ENCODE measurements around the gene MPPED1. TPM values are rescaled to one million over a fixed set of nuclear protein-coding genes. Genes with fewer than 3 reads are reported as not detected.

The MPPED1 gene
- polyA plus RNA-seq, 3 donors: 0.95 to 1.5 (median 1.1) TPM

DNA sequence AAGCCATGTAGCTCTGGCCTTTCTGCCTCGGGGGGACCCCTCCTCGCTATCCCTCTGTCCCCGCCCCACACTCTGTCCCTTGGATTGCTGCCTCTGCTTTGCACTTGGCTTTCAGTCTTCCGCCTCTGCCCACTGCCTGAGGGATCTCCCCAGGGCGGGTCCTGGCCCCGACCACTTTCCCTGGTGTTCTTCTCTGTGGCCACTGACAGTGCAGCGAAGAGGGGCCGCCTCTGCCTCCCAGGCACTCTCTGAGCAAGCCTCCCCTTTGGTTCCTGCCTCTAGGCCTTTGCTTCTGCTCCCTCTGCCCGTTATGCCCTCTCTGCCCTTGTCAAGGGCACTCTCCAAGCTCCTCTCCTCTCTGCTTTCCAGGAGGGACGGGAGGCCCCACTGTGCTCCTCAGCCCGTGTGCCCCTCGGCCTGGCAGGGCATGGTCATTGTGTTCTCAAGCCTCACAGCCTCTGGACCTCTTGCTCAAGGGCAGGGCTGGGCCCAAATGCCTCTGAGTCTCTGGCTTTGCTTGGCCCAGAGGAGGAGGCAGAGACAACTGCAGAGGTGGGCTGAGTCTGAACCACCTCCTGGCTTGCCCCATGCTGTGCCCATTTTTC, 5.5 kb upstream of the MPPED1 start:
- no peak for DNase-seq (ENCODE audit: extremely low read depth in 1 of 11, low read depth in 9 of 11, low spot score in 4 of 11)

DNA sequence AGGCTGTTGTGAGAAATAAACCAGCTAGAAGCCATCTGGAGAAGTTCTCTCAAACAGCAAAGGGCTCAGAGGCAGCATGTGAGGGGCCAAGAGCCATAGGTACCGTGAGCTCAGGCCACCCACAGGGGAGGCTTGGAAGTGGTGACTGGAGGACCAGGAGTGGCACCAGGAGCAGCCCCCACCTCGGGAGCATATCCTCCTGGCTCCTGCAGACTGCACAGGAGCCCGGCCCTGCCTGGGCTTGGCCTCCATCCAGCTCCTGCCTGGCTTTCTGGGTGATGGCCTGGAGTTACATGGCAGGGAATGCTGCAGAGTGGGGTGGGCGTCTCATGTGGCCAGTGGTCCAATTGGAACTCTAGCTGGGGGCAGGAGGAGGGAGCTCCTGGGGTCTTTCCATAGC, 4.2 kb upstream of the MPPED1 start:
- DNase-seq (ENCODE audit: extremely low read depth in 1 of 11, low read depth in 9 of 11, low spot score in 4 of 11): no peak

- no peak for DNase-seq (ENCODE audit: extremely low read depth in 1 of 11, low read depth in 9 of 11, low spot score in 4 of 11)
Observed at GRCh38 chr22:43408009-43408408, 3.8 kb upstream of the MPPED1 start.

DNA sequence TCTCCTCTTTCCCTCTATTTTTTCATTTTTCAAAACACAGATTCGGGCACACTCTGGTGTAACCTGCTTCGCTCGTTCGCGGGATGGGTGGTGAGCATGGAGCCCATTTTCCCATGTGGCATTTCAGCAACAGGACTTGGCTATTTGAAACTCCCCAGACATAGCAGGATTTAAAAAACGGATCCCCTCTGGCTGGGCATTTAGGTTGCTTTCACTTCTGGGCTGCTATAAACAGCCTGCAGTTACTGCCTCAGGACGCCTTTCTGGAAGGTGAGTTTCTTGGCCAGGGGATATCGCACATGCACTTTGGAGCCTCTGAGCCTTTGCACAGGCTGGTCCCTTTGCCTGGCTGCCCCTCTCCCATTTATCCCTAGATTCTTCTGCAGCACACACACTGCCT, 2.8 kb upstream of the MPPED1 start:
- no peak for DNase-seq (ENCODE audit: extremely low read depth in 1 of 11, low read depth in 9 of 11, low spot score in 4 of 11)

GRCh38 chr22:43409800-43410199, 2.0 kb upstream of the MPPED1 start:
- DNase-seq (ENCODE audit: extremely low read depth in 1 of 11, low read depth in 9 of 11, low spot score in 4 of 11): no peak

DNA sequence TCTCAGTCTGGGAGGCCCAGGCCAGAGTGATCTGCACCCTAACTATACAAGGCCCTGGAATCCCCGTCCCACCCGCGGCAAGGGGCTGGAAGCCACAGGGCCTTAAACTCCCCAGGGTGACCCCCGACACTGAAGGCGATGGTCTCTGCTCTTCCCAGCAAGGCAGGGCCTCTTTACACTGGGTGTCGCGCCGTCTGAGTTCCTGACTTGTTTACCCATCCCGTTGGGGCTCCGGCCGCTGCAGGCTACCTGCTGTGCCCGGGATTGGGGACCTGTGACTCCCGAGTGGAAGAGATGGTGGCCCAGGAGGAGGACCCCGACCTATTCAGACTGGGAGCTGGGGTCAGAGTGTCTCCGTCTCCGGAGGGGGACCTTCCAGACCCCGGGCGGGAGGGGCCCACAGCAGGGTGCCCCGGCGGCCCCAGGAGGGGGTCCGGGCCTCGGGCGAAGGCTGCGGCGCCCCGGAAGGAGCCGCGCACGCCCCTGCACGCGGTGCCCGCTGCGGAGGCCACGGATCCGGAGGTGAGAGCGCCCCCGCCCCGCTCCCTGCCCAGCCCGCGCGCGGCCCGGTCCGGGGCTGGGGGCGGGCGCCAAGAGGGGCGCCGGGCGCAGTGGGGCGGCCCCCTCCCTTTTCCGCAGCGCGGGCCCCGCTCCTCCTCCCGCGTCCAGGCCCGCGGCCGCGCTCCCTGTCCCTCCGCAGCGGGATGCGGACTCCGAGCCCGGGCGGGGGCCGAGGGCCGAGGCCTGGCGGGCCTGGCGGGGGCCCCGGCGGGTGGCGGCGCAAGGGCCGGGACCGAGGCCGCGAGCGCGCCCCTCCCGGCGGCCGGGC, 560 bp upstream of the MPPED1 start:
- DNase-seq (ENCODE audit: extremely low read depth in 1 of 11, low read depth in 9 of 11, low spot score in 4 of 11): no peak

DNA sequence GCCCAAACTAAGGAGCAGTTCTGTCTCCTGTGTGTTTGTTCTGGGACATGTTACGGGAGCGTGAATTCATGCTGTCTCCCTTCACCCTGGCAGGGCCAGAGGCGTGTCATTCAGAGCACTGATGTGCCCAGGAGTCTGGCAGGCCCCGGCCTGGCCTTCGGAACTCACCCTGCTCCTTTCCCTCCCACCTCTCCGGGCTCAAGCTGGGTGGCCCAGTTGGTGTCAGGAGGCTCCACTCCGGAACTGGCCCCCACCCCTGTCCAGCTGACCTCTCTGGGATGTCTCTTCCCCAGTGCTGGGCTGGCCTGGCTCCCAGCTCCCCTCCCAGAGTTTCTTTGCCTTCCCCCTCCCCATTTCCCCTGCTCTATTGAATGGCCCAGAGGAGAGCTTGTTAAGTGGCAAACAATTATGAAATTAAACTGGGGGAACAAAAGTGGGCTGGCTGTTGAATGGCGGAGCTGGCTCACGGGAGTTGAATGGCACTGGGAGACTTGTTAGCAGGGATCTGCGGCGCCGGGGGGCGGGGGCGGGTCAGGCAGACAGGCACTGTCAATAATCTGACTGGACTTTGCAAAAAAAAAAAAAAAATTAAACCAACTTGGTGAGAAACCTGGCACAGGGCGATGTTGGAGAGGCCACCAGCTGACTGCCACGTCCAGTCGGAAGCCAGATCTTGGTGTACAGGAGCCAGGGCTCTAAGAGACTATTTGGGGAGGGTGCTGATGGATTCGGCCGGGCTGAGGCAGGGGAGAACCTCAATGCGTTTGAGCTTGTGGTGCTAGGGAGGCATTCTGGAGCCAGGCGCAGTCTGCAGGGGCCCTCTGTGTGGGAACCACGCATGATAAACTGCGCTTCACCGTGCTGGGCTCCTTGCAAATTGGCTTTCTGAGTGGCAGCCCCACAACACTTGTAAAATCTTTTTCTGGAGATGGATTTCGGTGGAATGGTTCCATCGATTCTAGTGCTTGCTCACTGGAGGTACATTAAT, 1.3 kb downstream of the MPPED1 start:
- no peak for DNase-seq (ENCODE audit: extremely low read depth in 1 of 11, low read depth in 9 of 11, low spot score in 4 of 11)

DNA sequence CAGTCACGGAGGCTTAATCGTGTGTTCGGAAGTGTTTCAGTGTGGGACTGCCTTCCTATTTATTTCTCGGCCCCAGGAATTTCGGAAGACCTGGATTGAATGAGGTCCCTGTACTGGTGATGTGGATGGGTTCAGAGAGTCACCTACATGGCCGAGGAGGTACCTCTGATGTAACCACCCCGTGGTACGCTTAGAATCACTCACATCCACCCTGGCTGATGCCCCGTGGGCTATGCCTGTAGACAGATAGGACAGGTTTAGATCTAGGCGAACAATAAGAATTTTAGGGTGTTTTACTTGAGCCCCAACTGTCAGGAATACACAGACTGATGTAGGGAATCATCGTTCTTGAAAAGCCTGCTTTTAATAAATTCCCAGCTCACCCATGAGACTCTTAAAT, 2.0 kb downstream of the MPPED1 start:
- DNase-seq (ENCODE audit: extremely low read depth in 1 of 11, low read depth in 9 of 11, low spot score in 4 of 11): no peak

GRCh38 chr22:43415681-43416080, 3.9 kb downstream of the MPPED1 start:
- no peak for DNase-seq (ENCODE audit: extremely low read depth in 1 of 11, low read depth in 9 of 11, low spot score in 4 of 11)

DNA sequence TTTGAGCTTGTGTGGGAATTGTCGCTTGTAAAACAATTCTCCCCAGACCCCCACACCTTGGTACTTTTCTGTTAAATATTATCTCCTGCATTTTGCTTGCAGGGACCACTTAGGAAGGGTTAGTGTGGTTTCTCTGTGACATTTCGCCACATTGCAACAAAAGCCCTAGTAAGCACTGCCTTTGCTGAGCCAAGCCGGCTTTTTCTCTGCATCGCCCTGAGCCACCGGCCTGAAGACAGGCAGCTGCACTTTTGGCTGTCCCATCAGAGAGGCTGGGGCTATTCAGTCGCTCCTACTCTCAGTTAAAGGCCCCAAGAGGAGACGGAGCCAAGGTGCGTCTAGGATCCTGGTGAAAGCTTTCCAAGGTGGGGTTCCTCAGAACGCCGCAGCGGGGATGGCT, 5.7 kb downstream of the MPPED1 start:
- DNase-seq (ENCODE audit: extremely low read depth in 1 of 11, low read depth in 9 of 11, low spot score in 4 of 11): no peak

DNA sequence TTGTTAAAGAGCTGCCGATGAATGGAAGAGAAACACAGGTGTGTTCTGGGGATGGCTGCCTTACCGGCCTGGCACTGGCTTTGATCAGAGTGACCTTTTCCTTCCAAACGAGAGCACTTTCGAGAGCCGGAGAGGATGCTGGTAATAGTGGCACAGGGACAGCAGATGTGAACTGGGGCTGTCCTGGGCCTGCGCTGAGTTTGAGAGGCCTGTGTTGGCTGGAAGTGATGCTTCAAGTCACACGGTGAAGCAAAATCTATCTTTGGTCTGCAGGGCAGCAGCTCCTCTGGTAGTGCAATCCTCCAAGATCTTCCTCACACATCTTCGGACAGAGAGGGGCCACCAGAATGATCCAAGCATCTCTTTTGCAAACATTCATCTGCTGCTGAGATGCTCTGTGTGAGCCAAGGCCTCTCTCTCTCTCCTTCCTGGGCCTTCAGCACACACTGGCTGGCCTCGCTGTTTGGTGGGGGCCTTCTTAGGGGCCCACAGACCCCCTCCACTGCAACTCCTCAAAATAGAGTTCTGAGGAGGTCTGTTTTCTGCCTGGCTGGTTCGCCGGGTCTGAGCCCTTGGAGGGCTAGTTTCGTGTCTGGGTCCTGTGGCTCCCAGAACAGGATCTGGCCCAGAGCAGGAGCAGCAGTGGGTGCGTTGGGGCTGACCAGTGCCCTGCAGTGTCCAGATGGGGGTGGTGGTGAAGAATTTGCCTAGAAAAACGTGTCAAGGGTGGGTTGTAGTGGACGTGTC, 6.4 kb downstream of the MPPED1 start:
- no peak for DNase-seq (ENCODE audit: extremely low read depth in 1 of 11, low read depth in 9 of 11, low spot score in 4 of 11)

DNA sequence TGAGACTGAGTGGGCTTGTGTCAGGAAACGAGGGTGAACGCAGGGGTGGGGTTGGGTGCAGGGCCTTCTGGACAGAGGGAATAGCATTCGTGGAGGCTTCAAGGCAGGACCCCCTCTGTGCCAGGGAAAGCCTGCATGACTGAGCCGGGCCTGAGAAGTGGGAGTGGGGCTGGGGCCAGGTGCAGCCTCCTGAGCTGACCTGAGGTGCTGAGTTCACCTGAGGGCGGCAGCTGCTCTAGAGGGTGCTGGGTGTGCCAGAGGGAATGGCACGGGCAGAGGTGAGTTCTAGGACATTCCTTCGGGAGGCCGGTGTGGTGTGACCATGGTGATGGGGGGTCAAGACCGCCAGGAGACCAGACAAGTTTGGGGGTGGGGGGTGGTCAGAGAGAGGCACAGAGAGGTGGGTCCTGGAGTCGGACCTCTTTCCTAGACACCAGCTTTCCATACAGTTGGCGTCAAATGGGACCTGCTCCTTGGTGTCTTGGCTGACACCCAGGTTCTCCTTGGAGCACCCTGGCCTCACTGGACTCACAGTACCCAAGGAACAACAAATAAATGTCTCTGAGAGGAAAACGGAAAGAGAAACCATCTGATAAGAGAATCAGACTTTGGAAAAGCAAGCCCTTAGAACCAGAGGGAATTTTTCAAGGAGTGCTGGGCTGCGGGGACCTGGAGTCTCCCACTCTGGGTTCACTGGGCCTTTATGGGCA, 7.7 kb downstream of the MPPED1 start:
- DNase-seq (ENCODE audit: extremely low read depth in 1 of 11, low read depth in 9 of 11, low spot score in 4 of 11): no peak

DNA sequence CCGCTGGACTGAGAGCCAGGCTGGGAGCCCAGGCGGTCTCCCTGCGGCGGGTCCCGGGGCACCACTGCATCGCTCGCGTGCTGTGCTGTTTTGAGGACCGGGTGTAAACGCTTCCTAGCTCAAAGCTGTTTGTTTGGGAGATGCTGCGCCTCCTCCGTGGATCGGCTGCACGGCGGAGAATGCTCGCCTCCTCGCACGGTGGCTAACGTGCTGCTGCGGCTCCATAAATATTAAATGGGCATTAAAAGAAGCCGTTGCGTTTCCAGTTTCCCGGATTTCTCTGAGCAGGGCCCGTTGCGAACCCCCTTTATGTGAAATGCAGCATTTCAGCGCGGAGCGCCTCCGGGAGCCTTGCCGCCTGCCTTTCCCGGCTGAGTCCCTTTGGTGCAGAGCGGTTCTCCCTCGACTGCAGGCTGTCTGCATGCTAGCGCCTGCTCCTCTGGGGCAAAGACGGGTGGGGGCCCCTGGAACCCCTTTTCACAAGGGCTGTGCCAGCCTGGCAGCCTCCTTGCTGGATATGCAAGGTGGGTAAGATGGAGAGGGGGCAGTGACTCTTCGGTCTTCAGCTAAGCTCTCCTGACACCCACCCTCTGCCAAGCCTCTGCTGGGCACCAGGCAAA, 9.3 kb downstream of the MPPED1 start:
- DNase-seq (ENCODE audit: extremely low read depth in 1 of 11, low read depth in 9 of 11, low spot score in 4 of 11): no peak

- DNase-seq (ENCODE audit: extremely low read depth in 1 of 11, low read depth in 9 of 11, low spot score in 4 of 11): no peak
Observed at GRCh38 chr22:43421914-43422615, 10.3 kb downstream of the MPPED1 start.

DNA sequence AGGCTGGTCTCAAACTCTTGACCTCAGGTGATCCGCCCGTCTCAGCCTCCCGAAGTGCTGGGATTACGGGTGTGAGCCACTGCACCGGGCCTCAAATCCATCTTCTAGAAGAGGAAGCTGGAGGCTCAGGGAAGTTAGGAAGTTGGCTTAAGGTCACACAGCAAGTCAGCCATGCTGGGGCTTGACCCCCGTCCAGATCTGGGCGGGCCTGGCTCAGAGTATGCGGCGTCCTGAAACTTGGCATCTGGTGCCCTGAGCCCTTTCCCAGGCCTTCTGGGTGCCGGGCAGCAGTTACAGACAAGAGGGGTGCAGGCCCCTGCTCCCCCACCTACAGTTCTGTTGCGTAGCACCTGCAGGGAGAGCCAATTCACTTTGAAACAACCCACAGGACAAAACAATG, 11.2 kb downstream of the MPPED1 start:
- DNase-seq (ENCODE audit: extremely low read depth in 1 of 11, low read depth in 9 of 11, low spot score in 4 of 11): no peak

DNA sequence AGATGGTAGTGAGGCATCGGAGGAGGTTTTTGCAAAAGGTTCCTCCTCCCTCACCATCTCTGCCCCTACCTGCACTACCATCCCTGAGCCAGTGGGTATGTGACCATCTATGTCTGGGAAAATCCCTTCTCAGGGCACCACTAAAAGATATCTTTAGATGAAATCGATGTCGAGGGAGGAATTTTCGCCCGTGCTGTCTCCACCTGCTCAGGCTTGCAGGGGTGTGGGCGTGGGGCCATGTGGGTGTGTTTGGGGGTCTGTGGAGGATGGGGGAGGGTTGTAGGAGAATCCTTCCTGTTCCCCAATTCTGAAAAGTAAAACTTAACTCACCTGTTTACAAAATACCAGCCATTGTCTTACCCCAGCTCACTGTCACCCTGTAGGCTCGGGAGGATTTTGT, 12.4 kb downstream of the MPPED1 start:
- no peak for DNase-seq (ENCODE audit: extremely low read depth in 1 of 11, low read depth in 9 of 11, low spot score in 4 of 11)
